ENCODE results near the gene PELI2.

PELI2 gene

GRCh38 chr14:56208520-56208919 is 90.3 kb downstream of the PELI2 start:
- Mint-ChIP-seq H3K4me3 (no peak overlapping the region), H3K27ac (no peak overlapping the region), H3K36me3 (ENCODE audit: low read depth) (no peaks in the 10 kb centered on the region), H3K27me3 (no peaks in the 10 kb centered on the region), H3K4me1 (ENCODE audit: low read depth) (peaks cover 2% of the 10 kb centered on the region), H3K9me3 (no peaks in the 10 kb centered on the region)
- no peak for DNase-seq

- Mint-ChIP-seq H3K4me3 (no peak overlapping the region), H3K27ac (no peak overlapping the region), H3K36me3 (ENCODE audit: low read depth) (no peaks in the 10 kb centered on the region), H3K4me1 (ENCODE audit: low read depth) (peaks cover 15% of the 10 kb centered on the region), H3K9me3 (no peaks in the 10 kb centered on the region), H3K27me3 (no peaks in the 10 kb centered on the region)
- no peak for DNase-seq
These were observed 92.4 kb downstream of the PELI2 start for GRCh38 chr14:56210571-56210970.

GRCh38 chr14:56211084-56211483 is 92.9 kb downstream of the PELI2 start:
- peaks cover 17% of the 10 kb centered on the region for H3K4me1 Mint-ChIP-seq (ENCODE audit: low read depth)
- H3K27me3 Mint-ChIP-seq = no peaks in the 10 kb centered on the region
- H3K4me3 Mint-ChIP-seq = no peak overlapping the region
- no peaks in the 10 kb centered on the region for H3K9me3 Mint-ChIP-seq
- no peaks in the 10 kb centered on the region for H3K36me3 Mint-ChIP-seq (ENCODE audit: low read depth)
- DNase-seq = no peak
- no peak overlapping the region for H3K27ac Mint-ChIP-seq

GRCh38 chr14:56211844-56212243 is 93.6 kb downstream of the PELI2 start:
- Mint-ChIP-seq H3K27ac (no peak overlapping the region), H3K4me3 (no peak overlapping the region), H3K36me3 (ENCODE audit: low read depth) (no peaks in the 10 kb centered on the region), H3K27me3 (no peaks in the 10 kb centered on the region), H3K4me1 (ENCODE audit: low read depth) (peaks cover 23% of the 10 kb centered on the region), H3K9me3 (no peaks in the 10 kb centered on the region)
- no peak for DNase-seq

GRCh38 chr14:56212521-56212920 is 94.3 kb downstream of the PELI2 start:
- Mint-ChIP-seq H3K27ac (no peak overlapping the region), H3K9me3 (no peaks in the 10 kb centered on the region), H3K27me3 (no peaks in the 10 kb centered on the region), H3K36me3 (ENCODE audit: low read depth) (no peaks in the 10 kb centered on the region), H3K4me1 (ENCODE audit: low read depth) (peaks cover 26% of the 10 kb centered on the region), H3K4me3 (no peak overlapping the region)
- DNase-seq = no peak

- Mint-ChIP-seq H3K36me3 (ENCODE audit: low read depth) (no peaks in the 10 kb centered on the region), H3K9me3 (no peaks in the 10 kb centered on the region), H3K4me3 (no peak overlapping the region), H3K27me3 (no peaks in the 10 kb centered on the region), H3K27ac (no peak overlapping the region), H3K4me1 (ENCODE audit: low read depth) (peaks cover 24% of the 10 kb centered on the region)
- no peak for DNase-seq
These were observed 95.1 kb downstream of the PELI2 start for GRCh38 chr14:56213306-56213705.

- H3K9me3 Mint-ChIP-seq = no peaks in the 10 kb centered on the region
- peaks cover 24% of the 10 kb centered on the region for H3K4me1 Mint-ChIP-seq (ENCODE audit: low read depth)
- H3K4me3 Mint-ChIP-seq = no peak overlapping the region
- DNase-seq = no peak
- H3K36me3 Mint-ChIP-seq (ENCODE audit: low read depth) = no peaks in the 10 kb centered on the region
- no peaks in the 10 kb centered on the region for H3K27me3 Mint-ChIP-seq
- H3K27ac Mint-ChIP-seq = no peak overlapping the region
These were observed 97.0 kb downstream of the PELI2 start for GRCh38 chr14:56215180-56215579.

- Mint-ChIP-seq H3K27me3 (no peaks in the 10 kb centered on the region), H3K9me3 (no peaks in the 10 kb centered on the region), H3K27ac (no peak overlapping the region), H3K36me3 (ENCODE audit: low read depth) (no peaks in the 10 kb centered on the region), H3K4me1 (ENCODE audit: low read depth) (peaks cover 25% of the 10 kb centered on the region), H3K4me3 (no peak overlapping the region)
- DNase-seq = no peak
These were observed 98.6 kb downstream of the PELI2 start for GRCh38 chr14:56216626-56217379.

GRCh38 chr14:56217380-56218045 is 99.3 kb downstream of the PELI2 start:
- Mint-ChIP-seq H3K36me3 (ENCODE audit: low read depth) (no peaks in the 10 kb centered on the region), H3K27ac (no peak overlapping the region), H3K4me3 (no peak overlapping the region), H3K4me1 (ENCODE audit: low read depth) (peaks cover 25% of the 10 kb centered on the region), H3K27me3 (no peaks in the 10 kb centered on the region), H3K9me3 (no peaks in the 10 kb centered on the region)
- no peak for DNase-seq

- H3K36me3 Mint-ChIP-seq (ENCODE audit: low read depth) = no peaks in the 10 kb centered on the region
- no peaks in the 10 kb centered on the region for H3K9me3 Mint-ChIP-seq
- no peak overlapping the region for H3K4me3 Mint-ChIP-seq
- no peaks in the 10 kb centered on the region for H3K27me3 Mint-ChIP-seq
- no peak overlapping the region for H3K27ac Mint-ChIP-seq
- H3K4me1 Mint-ChIP-seq (ENCODE audit: low read depth) = peaks cover 20% of the 10 kb centered on the region
- no peak for DNase-seq
These were observed 101.6 kb downstream of the PELI2 start for GRCh38 chr14:56219666-56220413.

- H3K4me1 Mint-ChIP-seq (ENCODE audit: low read depth) = peaks cover 7% of the 10 kb centered on the region
- H3K27ac Mint-ChIP-seq = no peak overlapping the region
- no peaks in the 10 kb centered on the region for H3K9me3 Mint-ChIP-seq
- no peak overlapping the region for H3K4me3 Mint-ChIP-seq
- no peak for DNase-seq
- H3K36me3 Mint-ChIP-seq (ENCODE audit: low read depth) = no peaks in the 10 kb centered on the region
- H3K27me3 Mint-ChIP-seq = no peaks in the 10 kb centered on the region
These were observed 103.3 kb downstream of the PELI2 start for GRCh38 chr14:56221382-56222128.

- Mint-ChIP-seq H3K27me3 (no peaks in the 10 kb centered on the region), H3K4me3 (no peak overlapping the region), H3K27ac (no peak overlapping the region), H3K4me1 (ENCODE audit: low read depth) (peaks cover 2% of the 10 kb centered on the region), H3K36me3 (ENCODE audit: low read depth) (peaks cover 4% of the 10 kb centered on the region), H3K9me3 (peaks cover 2% of the 10 kb centered on the region)
- DNase-seq = no peak
These were observed 106.0 kb downstream of the PELI2 start for GRCh38 chr14:56224229-56224628.

GRCh38 chr14:56224691-56225681 is 106.8 kb downstream of the PELI2 start:
- Mint-ChIP-seq H3K36me3 (ENCODE audit: low read depth) (peaks cover 4% of the 10 kb centered on the region), H3K4me1 (ENCODE audit: low read depth) (peaks cover 2% of the 10 kb centered on the region), H3K27me3 (no peaks in the 10 kb centered on the region), H3K4me3 (no peak overlapping the region), H3K9me3 (peaks cover 7% of the 10 kb centered on the region), H3K27ac (no peak overlapping the region)
- DNase-seq = no peak

Data from activated T-cell treated with anti-CD3 and anti-CD28 coated beads, Interleukin-2, amount 50 U/mL, for 24 hours (primary cell).